CD4-positive, alpha-beta T cell treated with Interleukin-17A for 4 hours (primary cell): ENCODE data around the gene RAB39A.

Experiments
- DNase-seq: peaks from one replicate; pipeline ENCODE4 v3.0.0-alpha.2; 2020; ENCODE audit warnings: mixed read lengths

RAB39A gene

DNA sequence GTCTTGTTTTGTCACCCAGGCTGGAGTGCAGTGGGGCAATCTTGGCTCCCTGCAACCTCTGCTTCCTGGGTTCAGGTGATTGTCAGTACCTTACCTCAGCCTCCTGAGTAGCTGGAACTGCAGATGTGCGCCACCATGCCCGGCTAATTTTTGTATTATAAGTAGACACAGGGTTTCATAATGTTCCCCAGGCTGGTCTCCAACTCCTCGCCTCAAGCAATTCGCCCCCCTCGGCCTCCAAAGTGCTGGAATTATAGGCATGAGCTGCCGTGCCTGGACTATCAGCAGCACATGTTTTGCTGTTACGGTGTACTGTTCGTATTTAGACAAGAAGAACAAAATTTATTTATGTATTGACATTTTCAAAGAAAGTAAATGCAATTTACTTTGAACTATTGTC lies 34.8 kb downstream of the RAB39A start:
- DNase-seq = no peak

DNA sequence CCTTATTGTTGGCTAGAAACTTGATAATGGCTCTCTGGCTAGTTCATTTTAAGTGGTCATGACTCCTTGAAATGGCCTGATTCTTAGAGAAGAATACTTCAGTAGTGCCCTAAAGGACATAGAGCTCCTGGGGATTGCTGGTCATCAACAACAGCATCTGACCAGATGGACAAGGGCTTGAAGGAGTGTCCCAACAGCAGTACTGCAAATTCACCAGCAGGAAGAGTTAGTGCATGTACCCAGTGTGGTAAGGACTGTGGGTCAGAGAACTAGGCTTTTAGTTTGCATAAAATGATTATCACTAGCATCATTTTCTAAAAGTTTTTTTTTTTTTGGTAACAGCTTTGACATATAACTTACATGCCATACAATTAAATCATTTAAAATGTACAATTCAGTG lies 41.0 kb downstream of the RAB39A start:
- DNase-seq = no peak

DNA sequence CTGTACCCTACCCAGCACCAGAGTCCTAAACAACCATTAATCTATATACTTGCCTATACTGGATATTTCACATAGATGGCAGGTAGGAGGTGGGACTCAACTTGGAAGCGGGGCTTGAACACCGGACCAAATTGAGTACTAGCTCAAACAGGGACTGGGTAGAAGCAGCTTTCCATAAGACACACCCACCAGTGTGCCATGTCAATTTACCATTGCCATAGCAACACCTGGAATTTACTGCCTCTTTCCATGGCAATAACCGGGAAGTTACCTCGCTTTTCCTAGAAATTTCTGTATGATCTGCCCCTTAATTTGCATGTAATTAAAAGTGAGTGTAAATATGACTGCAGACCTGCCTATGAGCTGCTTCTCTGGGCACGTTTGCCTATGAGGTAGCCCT lies 41.8 kb downstream of the RAB39A start:
- no peak for DNase-seq

DNA sequence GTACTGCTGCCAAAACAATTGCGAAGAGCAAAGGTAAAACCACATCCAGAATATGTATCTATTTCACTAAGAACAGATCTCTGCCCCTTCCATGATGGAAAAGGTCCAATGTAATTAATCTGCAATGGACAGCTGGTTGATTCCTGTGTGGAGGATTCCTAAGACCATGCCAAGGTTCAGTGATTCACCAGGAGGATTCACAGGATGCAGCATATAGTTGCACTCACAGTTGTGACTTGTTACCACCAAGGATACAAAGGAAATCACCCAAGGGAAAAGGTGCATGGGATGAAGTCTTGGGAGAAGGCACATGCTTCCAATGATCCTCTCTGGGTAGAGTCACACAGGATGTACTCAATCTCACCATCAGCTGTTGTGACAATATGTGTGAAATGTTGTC lies 45.4 kb downstream of the RAB39A start:
- DNase-seq = no peak

DNA sequence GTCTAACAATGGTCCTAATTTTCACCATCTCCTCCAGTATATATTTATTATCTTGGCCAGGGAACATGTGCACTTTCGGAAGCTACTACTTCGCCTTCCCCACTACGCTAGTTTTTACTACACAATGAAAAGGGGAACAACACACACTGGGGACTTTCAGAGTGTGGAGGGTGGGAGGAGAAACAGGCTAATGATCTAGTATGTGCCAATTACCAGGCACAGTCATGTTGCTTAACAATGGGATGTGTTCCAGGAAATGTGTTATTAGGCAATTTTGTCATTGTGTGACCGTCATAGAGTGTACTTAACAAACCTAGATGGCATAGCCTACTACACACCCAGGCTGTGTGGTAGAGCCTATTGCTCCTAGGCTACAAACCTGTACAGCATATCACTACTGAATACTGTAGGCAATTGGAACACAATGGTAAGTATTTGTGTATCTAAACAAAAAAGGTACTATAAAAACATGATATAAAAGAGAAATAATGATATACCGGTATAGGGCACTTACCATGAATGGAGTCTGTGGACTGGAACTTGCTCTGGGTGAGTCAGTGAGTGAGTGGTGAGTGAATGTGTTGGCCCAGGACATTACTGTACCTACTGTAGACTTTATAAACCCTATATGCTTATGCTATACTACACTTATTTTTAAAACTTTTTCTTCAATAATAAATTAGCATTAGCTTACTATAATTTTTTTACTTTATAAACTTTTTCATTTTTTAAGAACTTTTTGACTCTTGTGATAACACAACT lies 60.3 kb downstream of the RAB39A start:
- DNase-seq = no peak

DNA sequence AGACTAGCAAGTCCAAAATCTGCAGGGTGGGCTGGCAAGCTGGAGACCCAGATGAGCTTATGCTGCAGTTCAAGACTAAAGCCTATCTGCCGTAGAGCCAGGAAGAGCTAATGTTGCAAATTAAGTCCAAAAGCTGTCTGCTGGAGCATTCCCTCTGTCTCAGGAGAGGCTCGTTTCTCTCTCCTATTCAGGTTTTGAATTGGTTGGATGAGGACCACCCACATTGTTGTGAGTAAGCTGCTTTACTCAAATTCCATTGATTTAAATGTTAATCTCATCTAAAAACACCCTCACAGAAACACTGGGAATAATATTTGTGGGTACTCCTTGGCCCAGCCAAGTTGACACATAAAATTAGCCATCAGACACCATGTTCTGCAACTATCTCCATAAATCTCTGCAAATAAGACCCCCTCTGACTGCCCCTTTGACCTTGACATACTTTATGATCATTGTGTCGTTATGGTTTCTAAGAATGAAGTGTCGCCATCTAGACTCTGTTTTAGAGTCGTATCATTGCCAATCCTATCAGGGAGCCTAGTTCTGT lies 63.7 kb downstream of the RAB39A start:
- no peak for DNase-seq

DNA sequence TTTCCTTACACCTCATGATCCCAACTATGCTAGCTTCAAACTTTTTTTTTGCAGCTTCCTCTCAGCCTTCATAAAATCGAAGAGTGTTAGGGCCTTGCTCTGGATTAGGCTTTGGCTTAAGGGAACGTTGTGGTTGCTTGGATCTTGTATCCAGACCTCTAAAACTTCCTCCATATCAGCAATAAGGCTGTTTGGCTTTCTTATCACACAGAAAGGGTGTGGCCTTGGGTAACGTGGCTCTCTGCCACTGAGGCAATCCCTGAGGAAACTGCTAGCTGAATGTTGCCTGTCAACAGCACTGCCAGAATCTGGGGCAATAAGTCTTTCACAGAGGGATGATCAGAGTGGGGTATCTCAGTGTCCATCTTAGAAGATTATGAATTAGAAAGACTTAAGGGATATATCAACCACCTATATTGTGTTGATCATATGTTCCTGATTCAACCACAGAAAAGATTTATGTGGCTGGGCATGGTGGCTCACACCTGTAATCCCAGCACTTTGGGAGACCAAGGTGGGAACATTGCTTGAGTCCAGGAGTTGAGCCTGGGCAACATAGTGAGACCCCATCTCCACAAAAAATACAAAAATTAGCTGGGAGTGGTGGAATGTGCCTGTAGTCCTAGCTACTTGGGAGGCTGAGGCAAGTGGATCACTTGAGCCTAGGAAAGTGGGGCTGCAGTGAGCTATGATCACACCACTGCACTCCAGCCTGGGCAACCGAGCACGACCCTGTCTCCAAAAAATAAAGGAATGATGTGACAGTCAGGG lies 67.9 kb downstream of the RAB39A start:
- no peak for DNase-seq

DNA sequence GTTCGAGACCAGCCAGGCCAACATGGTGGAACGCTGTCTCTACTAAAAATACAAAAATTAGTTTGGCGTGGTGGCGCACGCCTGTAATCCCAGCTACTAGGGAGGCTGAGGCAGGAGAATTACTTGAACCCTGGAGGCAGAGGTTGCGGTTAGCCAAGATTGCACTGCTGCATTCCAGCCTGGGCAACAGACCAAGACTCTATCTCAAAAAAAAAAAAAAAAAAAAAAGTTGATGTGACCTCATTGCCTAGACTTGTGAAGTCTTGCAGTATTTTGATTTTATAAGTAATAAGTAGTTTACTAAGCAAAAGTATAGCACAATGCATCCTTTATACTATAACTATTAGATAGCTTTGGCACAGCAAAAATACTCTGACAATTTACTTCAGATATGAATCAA lies 70.5 kb downstream of the RAB39A start:
- DNase-seq = no peak

DNA sequence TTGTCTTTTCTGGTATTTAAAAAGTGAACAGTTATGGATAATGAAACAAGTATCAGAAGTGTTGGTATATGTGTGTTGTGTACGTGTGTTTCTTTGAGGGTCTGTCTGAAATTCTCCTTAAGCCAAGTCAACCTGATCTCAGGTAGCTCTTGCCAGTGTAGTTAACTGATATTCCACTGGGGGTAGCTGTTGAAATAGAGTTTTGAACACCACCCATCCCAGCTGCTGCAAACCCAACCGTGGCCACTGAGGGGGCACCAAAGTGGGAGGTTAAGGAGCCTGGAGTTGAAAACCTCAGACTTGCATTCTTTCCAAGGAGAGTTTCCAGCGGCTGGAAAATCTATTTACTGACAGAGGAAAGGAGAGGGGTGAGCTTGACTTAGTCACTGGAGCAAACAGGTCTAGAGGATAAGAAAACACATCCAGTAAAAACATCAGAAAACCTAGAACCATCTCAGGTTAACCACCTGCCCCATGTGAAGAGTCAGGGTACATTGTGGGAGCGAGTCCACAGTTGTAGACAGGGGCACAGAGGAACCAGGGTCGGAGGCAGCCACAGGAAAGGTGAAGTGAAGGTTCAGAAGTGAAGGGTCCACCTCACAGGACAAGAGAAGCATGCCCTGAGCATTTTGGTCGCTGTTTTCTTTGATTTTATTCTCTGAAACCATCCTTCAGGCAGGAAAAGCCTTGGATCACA lies 71.7 kb downstream of the RAB39A start:
- DNase-seq = peak; percentile 28

DNA sequence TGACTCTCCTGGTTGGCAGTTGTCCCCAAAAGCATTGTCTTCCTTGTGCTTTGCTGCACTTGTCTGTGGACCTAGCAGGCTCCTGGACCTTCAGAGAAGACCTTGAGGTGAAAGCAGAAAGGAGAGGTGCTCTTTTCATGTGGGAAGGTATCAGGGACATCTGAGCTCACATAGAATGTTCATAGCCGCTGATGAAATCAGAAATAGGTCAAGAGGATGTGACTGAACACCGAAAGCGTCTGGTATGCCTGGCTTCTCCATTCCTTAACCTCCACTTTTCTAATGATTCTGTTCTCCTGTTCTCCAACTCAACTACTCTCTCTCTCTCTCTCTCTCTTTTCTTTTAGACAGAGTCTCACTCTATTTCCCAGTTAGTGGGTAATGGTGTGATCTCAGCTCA lies 74.2 kb downstream of the RAB39A start:
- DNase-seq = no peak

DNA sequence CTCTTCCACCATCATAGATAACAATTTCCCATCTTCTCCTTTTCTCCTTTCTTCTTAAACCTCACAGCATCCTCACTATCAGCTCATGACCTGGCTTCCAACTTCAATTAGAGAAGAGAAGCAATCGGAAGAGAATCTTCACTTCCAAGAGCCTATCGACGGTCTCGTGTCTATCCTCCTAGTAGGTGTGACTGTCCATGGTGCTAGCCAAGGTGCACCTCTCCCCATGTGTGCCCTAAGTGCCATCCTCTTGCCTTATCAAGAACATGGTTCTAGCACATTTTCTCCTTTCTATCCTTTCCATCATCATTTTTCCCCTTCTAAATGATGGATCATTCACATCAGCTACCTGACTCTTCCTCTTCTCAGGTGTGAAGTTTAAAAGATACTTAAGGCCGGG lies 75.4 kb downstream of the RAB39A start:
- DNase-seq = no peak

DNA sequence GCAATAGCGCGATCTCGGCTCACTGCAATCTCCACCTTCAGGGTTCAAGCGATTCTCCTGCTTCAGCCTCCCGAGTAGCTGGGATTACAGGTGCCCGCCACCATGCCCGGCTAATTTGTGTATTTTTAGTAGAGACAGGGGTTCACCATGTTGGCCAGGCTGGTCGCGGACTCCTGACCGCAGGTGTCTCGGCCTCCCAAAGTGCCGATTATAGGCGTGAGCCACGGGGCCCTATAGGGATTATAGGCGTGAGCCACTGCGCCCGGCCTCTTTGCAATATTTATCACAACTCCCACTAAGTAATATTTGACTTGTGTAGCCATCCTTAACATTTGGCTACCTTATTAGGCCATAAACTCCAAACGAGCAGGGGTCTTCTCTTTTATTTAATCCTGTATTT lies 79.6 kb downstream of the RAB39A start:
- peak; percentile 4 for DNase-seq

DNA sequence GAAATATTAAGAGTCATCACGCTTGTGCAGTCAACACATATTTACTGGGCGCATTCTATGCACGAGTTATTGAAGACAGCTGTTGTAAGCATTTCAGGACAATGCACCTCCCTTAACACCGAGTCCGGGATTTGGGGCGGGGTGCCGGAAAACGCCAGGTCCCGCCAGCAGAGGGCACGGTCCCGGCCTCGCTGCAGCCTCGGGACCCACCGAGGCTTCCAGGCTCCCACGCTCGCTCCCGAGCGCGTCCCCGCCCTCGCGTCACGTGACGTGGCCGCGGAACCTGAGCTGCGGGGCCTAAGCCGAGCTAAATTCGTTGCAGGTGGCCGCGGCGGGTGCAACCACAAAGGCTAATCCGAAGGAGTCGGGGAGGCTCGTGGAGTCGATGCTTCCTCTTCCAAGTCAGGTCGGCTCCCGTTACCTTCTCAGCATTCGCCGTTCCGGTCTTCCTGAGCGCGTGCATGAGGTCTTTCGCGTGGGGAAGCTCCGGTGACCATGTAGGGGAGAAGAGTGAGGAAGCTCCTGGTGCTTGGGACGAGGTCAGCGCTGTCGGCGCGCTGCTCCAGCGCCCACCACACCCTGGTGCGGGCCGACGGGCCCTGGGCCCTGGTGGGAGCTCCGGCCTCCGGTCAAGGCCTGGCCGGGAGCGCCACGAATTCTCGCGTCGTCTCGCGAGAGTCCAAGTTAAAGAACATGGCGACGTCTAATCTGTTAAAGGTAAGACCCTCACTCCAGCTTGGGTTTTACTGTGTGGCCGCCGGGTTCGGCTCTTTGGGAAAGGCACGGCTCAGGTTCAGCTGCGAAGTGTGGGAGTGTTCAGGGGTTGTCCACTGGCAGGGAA lies 80.6 kb downstream of the RAB39A start, which contains the start of gene CUL5:
TSS of gene CUL5 (plus strand) at position 243 of the 841 bp plus-strand sequence. CDS start at position 694, 451 bp downstream.
- DNase-seq = peak; percentile 92

DNA sequence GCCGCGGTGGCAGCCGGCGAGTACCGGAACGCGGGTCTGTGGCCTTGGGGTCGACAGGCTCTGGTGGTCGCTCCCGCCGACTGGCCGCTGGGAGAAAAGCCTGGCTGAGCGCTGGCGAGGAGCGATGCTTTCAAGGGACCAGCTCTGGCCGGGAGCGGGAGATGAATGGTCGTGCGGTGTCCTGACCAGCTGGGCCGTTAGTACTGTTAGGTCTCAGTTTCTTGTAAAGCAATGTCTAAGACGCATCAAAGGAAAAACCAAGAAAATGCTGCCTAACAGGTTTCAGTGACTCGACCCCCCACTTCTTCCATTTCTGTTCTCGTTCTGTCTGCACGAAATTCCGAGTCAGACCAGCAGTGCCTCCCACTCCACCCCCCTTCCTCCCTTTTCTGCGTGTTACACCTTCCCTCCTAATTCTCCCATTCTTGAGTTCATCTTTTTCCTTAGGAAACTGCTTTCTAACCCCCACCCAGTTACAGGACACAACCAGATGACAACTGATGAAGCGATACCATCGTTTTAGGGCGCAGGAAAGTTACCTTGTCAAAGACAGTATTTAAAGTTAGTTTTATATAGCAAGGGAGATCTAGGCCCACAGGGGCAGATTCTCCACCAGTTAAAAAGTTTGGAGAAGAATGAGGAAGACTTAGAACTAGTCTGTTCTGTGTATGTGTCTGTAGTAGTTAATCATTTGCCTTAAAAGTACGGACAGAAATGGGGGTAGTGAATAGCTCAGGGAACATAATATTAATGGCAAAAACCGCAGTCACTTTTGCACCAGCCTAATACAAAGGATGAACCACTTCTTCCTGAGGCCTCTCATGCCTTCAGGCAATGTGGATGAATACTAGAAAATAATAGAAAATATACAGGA lies 81.5 kb downstream of the RAB39A start:
- DNase-seq = no peak

DNA sequence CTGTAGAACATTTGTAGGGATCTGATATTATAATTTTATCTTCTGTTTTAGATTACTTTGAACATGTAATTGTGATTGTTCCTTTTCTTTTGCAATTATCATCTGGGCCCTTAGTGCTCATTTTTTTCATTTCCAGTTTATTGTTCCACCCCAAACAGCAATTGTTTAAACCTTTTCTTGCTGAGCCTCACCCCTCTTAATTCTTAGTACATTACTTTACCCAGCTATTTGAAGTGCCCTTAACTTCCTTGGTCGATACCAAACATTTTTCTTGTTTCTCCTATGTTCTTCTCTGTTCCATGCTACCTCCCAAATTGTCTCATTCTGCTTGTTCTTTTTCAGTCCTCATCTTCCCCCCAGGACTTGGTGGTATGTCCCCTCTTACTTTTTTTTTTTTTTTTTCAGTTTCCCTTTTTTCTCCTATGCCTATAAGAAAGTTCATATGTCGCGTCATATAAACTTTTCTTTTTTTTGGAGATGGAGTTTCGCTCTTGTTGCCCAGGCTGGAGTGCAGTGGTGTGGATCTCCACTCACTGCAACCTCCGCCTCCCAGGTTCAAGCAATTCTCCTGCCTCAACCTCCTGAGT lies 84.0 kb downstream of the RAB39A start:
- no peak for DNase-seq
